HEK293 (cell line): ENCODE results near the gene MAST2.
"Not testable (repeated sequence)": the region's sequence is repeated elsewhere in the genome, so short reads cannot be mapped to it uniquely, and the experiment has no call there.

Experiments
- CTCF ChIA-PET: fragments of 350-600 bp; formaldehyde crosslinking; extraction: SDS; loops from one replicate; lab custom pipeline; 2021; ENCODE audit warnings: antibody characterized with exemption; lab: Yijun Ruan, JAX
- POLR2A ChIA-PET: fragments of 300-600 bp; formaldehyde crosslinking; extraction: SDS; loops from one replicate; lab custom pipeline; 2020; ENCODE audit warnings: antibody characterized with exemption, inconsistent platforms; lab: Yijun Ruan, JAX
- H3K27ac ChIP-seq: fragments of 200-500 bp; sonication (Bioruptor generic); 2 replicates; pipeline ENCODE4 v1.5.1; 2014; ENCODE audit warnings: low read depth, low read length, control low read depth, inconsistent platforms; ENCODE audit errors: extremely low read depth
- H3K36me3 ChIP-seq, 2 experiments: fragments of 200-500 bp in 1 of 2; sonication (Bioruptor generic) in 1 of 2; 1 replicate in 1 of 2; 2 replicates in 1 of 2; pipeline ENCODE4 v1.5.1; 2014 to 2017; ENCODE audit warnings: inconsistent platforms in 2 of 2, low read length in 2 of 2; ENCODE audit not compliant: control insufficient read depth in 2 of 2, insufficient read depth in 1 of 2
- H3K4me1 ChIP-seq: fragments of 200-500 bp; sonication (Bioruptor generic); 2 replicates; pipeline ENCODE4 v1.5.1; 2014; ENCODE audit warnings: mild to moderate bottlenecking, low read length, inconsistent platforms; ENCODE audit not compliant: control insufficient read depth, insufficient read depth
- H3K4me3 ChIP-seq: 2 replicates; pipeline ENCODE4 v1.5.1; 2011; ENCODE audit warnings: low read depth, mild to moderate bottlenecking, control low read depth, low read length, moderate library complexity
- H3K9me3 ChIP-seq: fragments of 200-500 bp; sonication (Bioruptor generic); 2 replicates; pipeline ENCODE4 v1.5.1; 2014; ENCODE audit warnings: low read depth, low read length, inconsistent platforms; ENCODE audit not compliant: control insufficient read depth, insufficient read depth
- ELK4 ChIP-seq: IDR thresholded peaks from 2 replicates; pipeline ENCODE4 v1.6.1; 2011; ENCODE audit warnings: mild to moderate bottlenecking, low read depth, low read length, borderline replicate concordance
- IKZF3 ChIP-seq: fragments of 450-650 bp; IDR thresholded peaks from 2 replicates; pipeline ENCODE4 v1.5.0; 2018; ENCODE audit warnings: missing biosample characterization, mild to moderate bottlenecking, missing genetic modification characterization, moderate library complexity
- INSM2 ChIP-seq: fragments of 450-650 bp; formaldehyde crosslinking; IDR thresholded peaks from 2 replicates; pipeline ENCODE4 v1.5.1; 2016; ENCODE audit warnings: missing biosample characterization, missing genetic modification characterization
- KLF8 ChIP-seq: fragments of 450-650 bp; formaldehyde crosslinking; IDR thresholded peaks from 2 replicates; pipeline ENCODE4 v1.5.1; 2016; ENCODE audit warnings: missing biosample characterization, missing genetic modification characterization
- OVOL3 ChIP-seq: fragments of 450-650 bp; formaldehyde crosslinking; IDR thresholded peaks from 2 replicates; pipeline ENCODE4 v1.5.1; 2016; ENCODE audit warnings: missing biosample characterization, missing genetic modification characterization
- PBX3 ChIP-seq: sonication (generic); formaldehyde crosslinking; IDR thresholded peaks from 2 replicates; pipeline ENCODE4 v1.8.1; 2022; ENCODE audit warnings: mild to moderate bottlenecking, moderate library complexity, missing genetic modification reagents
- PRDM10 ChIP-seq: fragments of 450-650 bp; formaldehyde crosslinking; IDR thresholded peaks from 2 replicates; pipeline ENCODE4 v1.5.1; 2016; ENCODE audit warnings: missing biosample characterization, missing genetic modification characterization
- SCRT2 ChIP-seq: fragments of 450-650 bp; formaldehyde crosslinking; IDR thresholded peaks from 2 replicates; pipeline ENCODE4 v1.5.1; 2016; ENCODE audit warnings: missing biosample characterization, missing genetic modification characterization
- SETDB1 ChIP-seq: IDR thresholded peaks from one replicate; pipeline ENCODE4 v1.6.1; 2017; ENCODE audit warnings: mild to moderate bottlenecking, low read length, moderate library complexity, mixed read lengths; ENCODE audit not compliant: insufficient read length
- SP7 ChIP-seq: fragments of 450-650 bp; formaldehyde crosslinking; IDR thresholded peaks from 2 replicates; pipeline ENCODE4 v1.5.1; 2016; ENCODE audit warnings: missing biosample characterization, missing genetic modification characterization
- YY2 ChIP-seq: fragments of 450-650 bp; formaldehyde crosslinking; IDR thresholded peaks from 2 replicates; pipeline ENCODE4 v1.5.1; 2016; ENCODE audit warnings: missing biosample characterization, missing genetic modification characterization
- ZNF169 ChIP-seq: fragments of 450-650 bp; formaldehyde crosslinking; IDR thresholded peaks from 2 replicates; pipeline ENCODE4 v1.5.1; 2016; ENCODE audit warnings: missing biosample characterization, missing genetic modification characterization
- ZNF23 ChIP-seq: fragments of 450-650 bp; formaldehyde crosslinking; IDR thresholded peaks from 2 replicates; pipeline ENCODE4 v1.5.1; 2016; ENCODE audit warnings: missing biosample characterization, missing genetic modification characterization, borderline replicate concordance
- ZNF248 ChIP-seq: fragments of 450-650 bp; formaldehyde crosslinking; IDR thresholded peaks from 2 replicates; pipeline ENCODE4 v1.5.1; 2017; ENCODE audit warnings: missing biosample characterization, missing genetic modification characterization
- ZNF302 ChIP-seq: fragments of 450-650 bp; formaldehyde crosslinking; IDR thresholded peaks from 2 replicates; pipeline ENCODE4 v1.5.1; 2016; ENCODE audit warnings: missing biosample characterization, missing genetic modification characterization, low read depth
- ZNF362 ChIP-seq: fragments of 450-650 bp; formaldehyde crosslinking; IDR thresholded peaks from 2 replicates; pipeline ENCODE4 v1.5.1; 2016; ENCODE audit warnings: missing biosample characterization, missing genetic modification characterization
- ZNF449 ChIP-seq: fragments of 450-650 bp; formaldehyde crosslinking; IDR thresholded peaks from 2 replicates; pipeline ENCODE4 v1.5.1; 2017; ENCODE audit warnings: missing biosample characterization, mild to moderate bottlenecking, missing genetic modification characterization, moderate library complexity
- ZNF544 ChIP-seq: fragments of 450-650 bp; formaldehyde crosslinking; IDR thresholded peaks from 2 replicates; pipeline ENCODE4 v1.5.0; 2017; ENCODE audit warnings: missing biosample characterization, missing genetic modification characterization
- ZNF548 ChIP-seq: fragments of 450-650 bp; formaldehyde crosslinking; IDR thresholded peaks from 2 replicates; pipeline ENCODE4 v1.5.1; 2016; ENCODE audit warnings: missing biosample characterization, missing genetic modification characterization
- ZNF558 ChIP-seq: fragments of 450-650 bp; formaldehyde crosslinking; IDR thresholded peaks from 2 replicates; pipeline ENCODE4 v1.5.1; 2016; ENCODE audit warnings: missing biosample characterization, missing genetic modification characterization
- ZNF629 ChIP-seq: fragments of 450-650 bp; formaldehyde crosslinking; IDR thresholded peaks from 2 replicates; pipeline ENCODE4 v1.5.1; 2017; ENCODE audit warnings: missing biosample characterization, missing genetic modification characterization

Gene MAST2

GRCh38 chr1:45949462-45949861 is 146.1 kb downstream of the MAST2 start:
- CTCF ChIA-PET, POLR2A ChIA-PET: not testable (repeated sequence)

GRCh38 chr1:45952072-45952471 is 148.7 kb downstream of the MAST2 start:
- TF ChIP-seq SCRT2 (no peak), ZNF169 (tag by site-specific recombination) (no peak), INSM2 (tag by site-specific recombination) (no peak), ZNF629 (no peak), SP7 (tag by site-specific recombination) (no peak), PBX3 (no peak), ZNF362 (tag by site-specific recombination) (no peak), SETDB1 (no peak), ELK4 (no peak), KLF8 (no peak), OVOL3 (tag by site-specific recombination) (no peak)
- POLR2A ChIA-PET: no interaction called here
- Histone ChIP-seq H3K4me3 (no peak overlapping the region), H3K27ac (no peak overlapping the region), H3K4me1 (peaks cover 7% of the 10 kb centered on the region; the same call in 1 of the 2 replicates), H3K36me3 (no peaks in the 10 kb centered on the region), H3K9me3 (no peaks in the 10 kb centered on the region)
- CTCF ChIA-PET: interaction anchor here (1.0 to 1.1 kb wide), 2 partner anchors 46 to 271 kb away, joined by 3 to 4 read pairs; no protein-coding TSS in a partner anchor

More at GRCh38 chr1:45949462-45949861, 146.1 kb downstream of the MAST2 start:
- not testable (repeated sequence) for H3K36me3 ChIP-seq, H3K4me1 ChIP-seq, H3K4me3 ChIP-seq, H3K9me3 ChIP-seq, H3K27ac ChIP-seq

GRCh38 chr1:45953934-45954847 is 150.8 kb downstream of the MAST2 start:
- H3K4me3 ChIP-seq: no peak overlapping the region
- H3K36me3 ChIP-seq: no peaks in the 10 kb centered on the region
- no peak overlapping the region for H3K27ac ChIP-seq
- peaks cover 7% of the 10 kb centered on the region; the same call in 1 of the 2 replicates for H3K4me1 ChIP-seq
- ChIA-PET CTCF (interaction anchor here (0.5 to 0.6 kb wide), 2 partner anchors 147 to 614 kb away, joined by 3 read pairs; partner anchors contain the start of genes MUTYH and TOE1), POLR2A (no interaction called here)
- no peaks in the 10 kb centered on the region for H3K9me3 ChIP-seq
- TF ChIP-seq ZNF548 (tag by site-specific recombination) (no peak), ZNF23 (tag by site-specific recombination) (no peak), ZNF449 (no peak), IKZF3 (tag by site-specific recombination) (no peak), PRDM10 (tag by site-specific recombination) (no peak), ZNF248 (tag by site-specific recombination) (no peak), YY2 (tag by site-specific recombination) (no peak), ZNF558 (peak; percentile 74), ZNF544 (tag by site-specific recombination) (no peak), ZNF302 (tag by site-specific recombination) (no peak)
